Mucosa of stomach (tissue), 1 donor: ENCODE measurements around the gene EIF4B.
A peak's percentile ranks its signal among the peaks of the same experiment; 100 is the strongest.

ENCODE experiments used
- H3K27me3 ChIP-seq: one replicate; pipeline ENCODE4 v1.7.0; 2013; ENCODE audit warnings: mild to moderate bottlenecking, low read length; ENCODE audit not compliant: control insufficient read depth, insufficient read depth
- H3K36me3 ChIP-seq: one replicate; pipeline ENCODE4 v1.7.0; 2013; ENCODE audit warnings: low read length; ENCODE audit not compliant: control insufficient read depth, insufficient read depth
- H3K4me1 ChIP-seq: one replicate; pipeline ENCODE4 v1.7.0; 2013; ENCODE audit warnings: mild to moderate bottlenecking, low read length; ENCODE audit not compliant: control insufficient read depth, insufficient read depth
- H3K4me3 ChIP-seq: one replicate; pipeline ENCODE4 v1.7.0; 2013; ENCODE audit warnings: low read length
- H3K9ac ChIP-seq: one replicate; pipeline ENCODE4 v1.7.0; 2013; ENCODE audit warnings: mild to moderate bottlenecking, low read length, moderate library complexity
- H3K9me3 ChIP-seq: one replicate; pipeline ENCODE4 v1.7.0; 2013; ENCODE audit warnings: mild to moderate bottlenecking, low read length, moderate library complexity; ENCODE audit not compliant: control insufficient read depth
- donor health status: Pancreatic carcinoma.

Gene EIF4B

DNA sequence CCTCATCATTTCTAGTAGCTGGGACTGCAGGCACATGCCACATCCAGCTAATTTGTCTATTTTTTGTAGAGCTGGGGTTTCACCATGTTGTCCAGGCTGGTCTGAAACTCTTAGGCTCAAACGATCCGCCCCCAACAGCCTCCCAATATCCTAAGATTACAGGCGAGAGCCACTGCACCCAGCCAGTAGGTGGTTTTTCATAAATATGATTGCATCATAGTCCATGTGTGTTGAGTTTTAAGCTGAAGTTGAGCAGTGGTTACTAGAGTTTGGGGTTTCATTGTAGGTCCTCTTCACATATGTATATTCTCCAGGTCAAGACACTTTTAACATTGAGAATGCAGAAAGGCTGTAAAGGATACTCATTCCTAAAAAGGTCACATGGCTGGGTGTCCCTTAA, 30.5 kb downstream of the EIF4B start:
- Histone ChIP-seq H3K4me1 (no peaks in the 10 kb centered on the region), H3K36me3 (peaks cover 12% of the 10 kb centered on the region), H3K9me3 (no peaks in the 10 kb centered on the region), H3K4me3 (no peak overlapping the region), H3K9ac (no peak overlapping the region), H3K27me3 (no peaks in the 10 kb centered on the region)

GRCh38 chr12:53039851-53040250, 33.6 kb downstream of the EIF4B start:
- Histone ChIP-seq H3K36me3 (peaks cover 12% of the 10 kb centered on the region), H3K4me1 (peaks cover 12% of the 10 kb centered on the region)

GRCh38 chr12:53042607-53043454, 36.6 kb downstream of the EIF4B start:
- Histone ChIP-seq H3K9me3 (no peaks in the 10 kb centered on the region), H3K27me3 (no peaks in the 10 kb centered on the region), H3K9ac (no peak overlapping the region), H3K4me3 (no peak overlapping the region), H3K36me3 (peaks cover 6% of the 10 kb centered on the region), H3K4me1 (peaks cover 33% of the 10 kb centered on the region)

More at GRCh38 chr12:53039851-53040250, 33.6 kb downstream of the EIF4B start:
- Histone ChIP-seq H3K27me3 (no peaks in the 10 kb centered on the region), H3K9me3 (no peaks in the 10 kb centered on the region), H3K4me3 (no peak overlapping the region), H3K9ac (no peak overlapping the region)

- H3K9ac ChIP-seq = no peak overlapping the region
- H3K4me1 ChIP-seq = peaks cover 46% of the 10 kb centered on the region
- H3K9me3 ChIP-seq = no peaks in the 10 kb centered on the region
- no peaks in the 10 kb centered on the region for H3K27me3 ChIP-seq
- H3K36me3 ChIP-seq = no peaks in the 10 kb centered on the region
- no peak overlapping the region for H3K4me3 ChIP-seq
Measured at GRCh38 chr12:53044052-53044581, 37.9 kb downstream of the EIF4B start.

GRCh38 chr12:53044896-53045695, 38.8 kb downstream of the EIF4B start:
- no peak overlapping the region for H3K4me3 ChIP-seq
- no peaks in the 10 kb centered on the region for H3K27me3 ChIP-seq
- H3K4me1 ChIP-seq = peaks cover 56% of the 10 kb centered on the region
- no peaks in the 10 kb centered on the region for H3K9me3 ChIP-seq
- peak overlapping the region; percentile 94 for H3K9ac ChIP-seq
- no peaks in the 10 kb centered on the region for H3K36me3 ChIP-seq

DNA sequence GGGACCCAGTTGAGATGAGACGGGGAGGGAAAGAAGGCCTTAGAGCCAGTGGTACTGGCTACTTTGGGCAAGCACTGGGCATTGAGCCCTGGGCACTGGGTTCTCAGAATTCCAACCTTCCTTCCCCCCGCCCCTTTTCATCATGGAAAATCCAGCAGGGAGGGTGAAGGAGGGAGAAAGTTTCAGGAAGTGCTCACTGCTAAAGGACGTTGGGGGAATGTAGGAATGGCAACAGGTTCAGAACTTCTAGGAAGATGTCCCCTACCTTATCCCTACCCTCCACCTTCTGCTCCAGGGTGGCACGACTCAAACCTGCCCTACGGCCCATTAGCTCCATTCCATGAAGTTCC, 39.4 kb downstream of the EIF4B start:
- Histone ChIP-seq H3K9me3 (no peaks in the 10 kb centered on the region), H3K27me3 (no peaks in the 10 kb centered on the region), H3K36me3 (no peaks in the 10 kb centered on the region), H3K4me1 (peaks cover 62% of the 10 kb centered on the region), H3K9ac (peak overlapping the region; percentile 94), H3K4me3 (no peak overlapping the region)

DNA sequence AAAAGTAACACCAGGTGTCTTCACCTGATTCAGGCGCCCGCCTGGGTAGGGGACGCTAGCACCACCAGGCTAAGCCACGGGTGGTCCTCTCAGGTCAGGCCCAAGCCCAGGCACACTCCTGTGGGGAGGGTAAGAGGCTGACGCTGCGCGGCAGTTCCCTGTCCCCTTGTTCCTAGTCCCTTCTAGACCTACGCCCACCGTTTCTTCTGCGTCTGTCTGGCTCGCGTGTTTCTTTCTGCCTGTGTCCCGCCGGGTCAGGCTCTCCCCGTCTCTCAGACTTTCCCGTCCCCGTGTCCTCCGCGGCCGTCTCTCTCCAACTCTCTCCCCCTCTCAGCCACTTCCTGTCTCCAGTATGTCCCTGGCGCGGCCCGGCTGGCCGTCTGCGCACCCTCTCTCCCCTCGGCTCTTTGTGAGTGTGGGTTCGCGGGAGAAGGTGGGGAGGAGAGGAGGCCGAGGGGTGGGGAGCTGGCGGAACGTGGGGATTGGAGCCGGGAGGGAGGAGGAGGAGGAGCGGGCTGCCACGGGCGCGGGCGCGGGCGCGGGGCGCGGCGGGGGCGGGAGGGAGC, 40.5 kb downstream of the EIF4B start:
- H3K4me1 ChIP-seq = peaks cover 72% of the 10 kb centered on the region
- H3K9ac ChIP-seq = peak overlapping the region; percentile 94
- no peaks in the 10 kb centered on the region for H3K36me3 ChIP-seq
- peak overlapping the region; percentile 99 for H3K4me3 ChIP-seq
- H3K9me3 ChIP-seq = no peaks in the 10 kb centered on the region
- no peaks in the 10 kb centered on the region for H3K27me3 ChIP-seq

- Histone ChIP-seq H3K9me3 (no peaks in the 10 kb centered on the region), H3K36me3 (no peaks in the 10 kb centered on the region), H3K4me3 (no peak overlapping the region), H3K4me1 (peaks cover 79% of the 10 kb centered on the region), H3K9ac (peak overlapping the region; percentile 70), H3K27me3 (no peaks in the 10 kb centered on the region)
Measured at GRCh38 chr12:53047221-53048032, 41.2 kb downstream of the EIF4B start.

- peak overlapping the region; percentile 70 for H3K9ac ChIP-seq
- H3K27me3 ChIP-seq = no peaks in the 10 kb centered on the region
- no peak overlapping the region for H3K4me3 ChIP-seq
- no peaks in the 10 kb centered on the region for H3K9me3 ChIP-seq
- H3K36me3 ChIP-seq = no peaks in the 10 kb centered on the region
- peaks cover 86% of the 10 kb centered on the region for H3K4me1 ChIP-seq
Measured at GRCh38 chr12:53048033-53048779, 42.0 kb downstream of the EIF4B start.

GRCh38 chr12:53048780-53049401, 42.6 kb downstream of the EIF4B start:
- H3K4me3 ChIP-seq = no peak overlapping the region
- no peaks in the 10 kb centered on the region for H3K27me3 ChIP-seq
- peaks cover 90% of the 10 kb centered on the region for H3K4me1 ChIP-seq

More at GRCh38 chr12:53048780-53049401, 42.6 kb downstream of the EIF4B start:
- H3K36me3 ChIP-seq = no peaks in the 10 kb centered on the region
- no peaks in the 10 kb centered on the region for H3K9me3 ChIP-seq
- H3K9ac ChIP-seq = peak overlapping the region; percentile 70
